PC-3 (cell line): Measurements from ENCODE around the gene OR5H2. TPM values are rescaled to one million over a fixed set of nuclear protein-coding genes. Genes with fewer than 3 reads are reported as not detected.

Experiments used
- ATAC-seq: fragments of 200-7000 bp; cut with Tn5 transposase; 2 replicates; pipeline ENCODE4 v1.9.1; 2020; ENCODE audit warnings: mild to moderate bottlenecking, moderate library complexity
- BruUV-seq: library from RNA; stranded (reverse); fragments of 400-500 nt; replicated peaks from 2 replicates; lab custom pipeline; 2021; lab: Mats Ljungman, UMichigan
- CTCF ChIA-PET: fragments of 300-600 bp; sonication (Branson Sonifier 250); formaldehyde crosslinking; loops from one replicate; lab custom pipeline; 2022; ENCODE audit warnings: antibody characterized with exemption; lab: Charles Lee
- POLR2A ChIA-PET: fragments of 300-600 bp; sonication (Branson Sonifier 250); formaldehyde crosslinking; loops from one replicate; lab custom pipeline; 2022; ENCODE audit warnings: antibody characterized with exemption; ENCODE audit not compliant: unreplicated experiment; lab: Charles Lee
- DNase-seq: peaks from one replicate; pipeline ENCODE4 v3.0.0-alpha.2; 2015
- H2AFZ ChIP-seq: fragments of 300-600 bp; sonication (generic); 2 replicates; pipeline ENCODE4 v1.6.0; 2016; ENCODE audit warnings: antibody characterized with exemption, low read length
- H3F3A ChIP-seq: fragments of 300-600 bp; sonication (generic); one replicate; pipeline ENCODE4 v1.6.0; 2017; ENCODE audit warnings: antibody characterized with exemption, low read length, control low read depth, mild to moderate bottlenecking; ENCODE audit not compliant: unreplicated experiment
- H3K27ac ChIP-seq: fragments of 300-600 bp; sonication (generic); 2 replicates; pipeline ENCODE4 v1.5.1; 2016; ENCODE audit warnings: mild to moderate bottlenecking, low read length
- H3K27me3 ChIP-seq: fragments of 300-600 bp; sonication (generic); 2 replicates; pipeline ENCODE4 v1.6.1; 2016; ENCODE audit warnings: low read length, mixed read lengths
- H3K36me3 ChIP-seq: fragments of 300-600 bp; sonication (generic); 2 replicates; pipeline ENCODE4 v1.6.1; 2016; ENCODE audit warnings: low read depth, mixed run types, low read length, mixed read lengths
- H3K4me1 ChIP-seq: fragments of 300-600 bp; sonication (generic); 2 replicates; pipeline ENCODE4 v1.5.1; 2016; ENCODE audit warnings: low read length; ENCODE audit not compliant: insufficient read depth
- H3K4me2 ChIP-seq: fragments of 300-600 bp; sonication (generic); 2 replicates; pipeline ENCODE4 v1.6.0; 2016; ENCODE audit warnings: low read length
- H3K4me3 ChIP-seq: fragments of 300-600 bp; sonication (generic); 2 replicates; pipeline ENCODE4 v1.5.1; 2016; ENCODE audit warnings: mild to moderate bottlenecking, low read length, mixed read lengths
- H3K79me2 ChIP-seq: fragments of 300-600 bp; sonication (generic); 2 replicates; pipeline ENCODE4 v1.6.1; 2017; ENCODE audit warnings: low read length, mixed read lengths
- H3K9ac ChIP-seq: fragments of 300-600 bp; sonication (generic); 2 replicates; pipeline ENCODE4 v1.6.0; 2016; ENCODE audit warnings: mild to moderate bottlenecking, low read length
- H3K9me2 ChIP-seq: fragments of 300-600 bp; sonication (generic); replicated peaks from 2 replicates; pipeline ENCODE4 v1.6.1; 2016; ENCODE audit warnings: mixed run types, low read length, mixed read lengths
- H3K9me3 ChIP-seq: fragments of 300-600 bp; sonication (generic); 2 replicates; pipeline ENCODE4 v1.6.1; 2016; ENCODE audit warnings: low read length, mixed read lengths
- H4K20me1 ChIP-seq: fragments of 300-600 bp; sonication (generic); 2 replicates; pipeline ENCODE4 v1.6.1; 2016; ENCODE audit warnings: low read length, mixed read lengths
- EZH2 ChIP-seq: fragments of 300-600 bp; sonication (generic); IDR thresholded peaks from one replicate; pipeline ENCODE4 v1.6.1; 2017; ENCODE audit warnings: antibody characterized with exemption, mild to moderate bottlenecking, low read length; ENCODE audit not compliant: unreplicated experiment
- EZH2phosphoT487 ChIP-seq: fragments of 300-600 bp; sonication (generic); IDR thresholded peaks from 2 replicates; pipeline ENCODE4 v1.6.1; 2018; ENCODE audit warnings: mild to moderate bottlenecking, antibody characterized with exemption, low read length, borderline replicate concordance
- intact Hi-C: fragments of 100-400 bp; cut with micrococcal nuclease; formaldehyde crosslinking; loops from 2 replicates; pipeline ENCODE4 v1.9.0; 2023
- total RNA-seq: library from RNA; depleted of rRNA; stranded (reverse); fragments of >200 nt; gene quantifications from 2 replicates; pipeline ENCODE4 v1.2.3, GENCODE V29; 2014; rRNA removed
- TF ChIP-seq, protein P1 (sequence below): fragments of 300-600 bp; sonication (generic); conservative IDR thresholded peaks from 2 replicates; pipeline ENCODE4 v1.5.1; 2017; ENCODE audit warnings: antibody characterized with exemption, low read depth, mild to moderate bottlenecking, low read length

The OR5H2 gene
- total RNA-seq, 1 experiment from 2014 or later, result not detected

DNA sequence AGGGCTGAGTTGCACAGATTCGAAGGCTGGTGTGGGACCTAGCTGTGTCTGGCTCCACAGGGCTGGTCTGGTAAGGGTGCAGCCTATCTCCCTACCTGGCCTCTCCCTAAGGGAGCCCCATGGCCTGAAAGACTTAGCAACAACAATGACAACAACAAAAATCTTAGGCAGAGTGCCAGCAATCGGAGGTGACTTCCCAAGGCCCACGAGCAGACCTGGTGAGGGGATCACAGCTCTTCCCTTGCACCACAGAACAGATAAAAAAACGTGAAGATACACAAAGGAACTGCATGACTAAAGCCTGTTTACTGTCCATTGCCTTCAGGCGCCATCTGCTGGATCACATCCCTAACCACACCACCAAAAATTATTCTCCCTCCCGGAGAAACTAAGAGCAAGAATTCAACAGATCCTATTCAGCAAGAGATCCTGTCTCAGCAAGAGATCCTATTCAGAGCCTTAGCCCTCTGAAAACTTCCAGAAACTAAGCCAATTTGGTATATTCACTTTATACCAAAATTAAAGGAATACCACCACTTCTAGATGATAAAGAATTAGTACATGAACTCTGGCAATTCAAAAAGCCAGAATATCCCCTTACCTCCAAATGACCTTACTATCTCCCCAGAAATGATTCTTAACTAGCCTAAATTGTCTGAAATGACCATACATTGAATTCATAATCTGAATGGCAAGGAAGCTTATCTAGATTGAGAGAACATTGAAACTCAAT lies 47.3 kb downstream of the OR5H2 start:
- POLR2A ChIA-PET, result no interaction called here

DNA sequence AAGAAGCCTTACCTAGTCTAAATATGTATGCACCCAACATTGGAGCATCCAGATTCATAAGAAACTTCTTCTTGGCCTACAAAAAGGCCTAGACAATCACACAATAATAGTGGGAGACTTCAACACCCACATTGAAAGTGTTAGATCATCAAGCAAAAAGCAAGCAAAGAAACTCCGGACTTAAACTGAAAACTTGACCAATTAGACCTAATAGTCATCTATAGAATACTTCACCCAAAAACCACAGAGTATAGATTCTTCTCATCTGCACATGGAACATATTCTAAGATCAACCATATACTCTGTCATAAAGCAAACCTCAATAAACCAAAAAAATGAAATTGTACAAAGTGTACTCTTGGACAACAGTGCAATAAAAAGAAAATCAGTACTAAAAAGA lies 49.0 kb downstream of the OR5H2 start:
- TF ChIP-seq, protein P1, sequence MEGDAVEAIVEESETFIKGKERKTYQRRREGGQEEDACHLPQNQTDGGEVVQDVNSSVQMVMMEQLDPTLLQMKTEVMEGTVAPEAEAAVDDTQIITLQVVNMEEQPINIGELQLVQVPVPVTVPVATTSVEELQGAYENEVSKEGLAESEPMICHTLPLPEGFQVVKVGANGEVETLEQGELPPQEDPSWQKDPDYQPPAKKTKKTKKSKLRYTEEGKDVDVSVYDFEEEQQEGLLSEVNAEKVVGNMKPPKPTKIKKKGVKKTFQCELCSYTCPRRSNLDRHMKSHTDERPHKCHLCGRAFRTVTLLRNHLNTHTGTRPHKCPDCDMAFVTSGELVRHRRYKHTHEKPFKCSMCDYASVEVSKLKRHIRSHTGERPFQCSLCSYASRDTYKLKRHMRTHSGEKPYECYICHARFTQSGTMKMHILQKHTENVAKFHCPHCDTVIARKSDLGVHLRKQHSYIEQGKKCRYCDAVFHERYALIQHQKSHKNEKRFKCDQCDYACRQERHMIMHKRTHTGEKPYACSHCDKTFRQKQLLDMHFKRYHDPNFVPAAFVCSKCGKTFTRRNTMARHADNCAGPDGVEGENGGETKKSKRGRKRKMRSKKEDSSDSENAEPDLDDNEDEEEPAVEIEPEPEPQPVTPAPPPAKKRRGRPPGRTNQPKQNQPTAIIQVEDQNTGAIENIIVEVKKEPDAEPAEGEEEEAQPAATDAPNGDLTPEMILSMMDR, result no peak
- TF ChIP-seq EZH2phosphoT487 (no peak), EZH2 (no peak)
- CTCF ChIA-PET, result no interaction called here
- Histone ChIP-seq H3K4me1 (no peaks in the 10 kb centered on the region), H3K4me3 (no peak overlapping the region), H3K9ac (no peak overlapping the region), H3K27me3 (peaks cover 48% of the 10 kb centered on the region), H3K4me2 (no peak overlapping the region), H3K27ac (no peak overlapping the region), H3K9me3 (no peaks in the 10 kb centered on the region), H3F3A (no peaks in the 10 kb centered on the region), H2AFZ (no peak overlapping the region), H4K20me1 (no peaks in the 10 kb centered on the region), H3K9me2 (no peaks in the 10 kb centered on the region), H3K36me3 (no peaks in the 10 kb centered on the region), H3K79me2 (no peaks in the 10 kb centered on the region)
- no peak for DNase-seq
- intact Hi-C loops, result no loop called here
- no TSS peak for BruUV-seq
- ATAC-seq, result no peak
- POLR2A ChIA-PET, result no interaction called here

More for the DNA sequence above, 47.3 kb downstream of the OR5H2 start:
- no TSS peak for BruUV-seq
- no peak overlapping the region for H3K4me2 ChIP-seq
- ATAC-seq (peak; percentile 78), DNase-seq (peak; percentile 73)
- CTCF ChIA-PET, result interaction anchor here (0.5 to 0.8 kb wide), 3 partner anchors 24 to 294 kb away, joined by 3 read pairs; no protein-coding TSS in a partner anchor
- no peaks in the 10 kb centered on the region for H3K9me2 ChIP-seq
- H3K9me3 ChIP-seq, result no peaks in the 10 kb centered on the region
- peaks cover 42% of the 10 kb centered on the region for H3K27me3 ChIP-seq
- H3K79me2 ChIP-seq, result no peaks in the 10 kb centered on the region
- H2AFZ ChIP-seq, result peak overlapping the region; percentile 32; the same call in 1 of the 2 replicates
- no peaks in the 10 kb centered on the region for H3F3A ChIP-seq
- no peak overlapping the region for H3K9ac ChIP-seq
- H3K36me3 ChIP-seq, result no peaks in the 10 kb centered on the region
- intact Hi-C loops, result loop anchor here (1.0 to 10.0 kb wide), 4 partner anchors 141 to 535 kb away; no protein-coding TSS in a partner anchor
- no peaks in the 10 kb centered on the region for H4K20me1 ChIP-seq
- H3K4me3 ChIP-seq, result no peak overlapping the region
- TF ChIP-seq, protein P1, result peak; percentile 87
- no peak for TF ChIP-seq EZH2
- H3K27ac ChIP-seq, result no peak overlapping the region
- H3K4me1 ChIP-seq, result 0 out of 2 replicates have a peak, but pooled peaks cover 4% of the 10 kb centered on the region

Other genes with a start within 250 kb of the OR5H2 start
- not detected in 2 replicates for gene GABRR3, start 247.2 kb upstream of the OR5H2 start, total RNA-seq
- not detected in 2 replicates for gene OR5AC2, start 195.3 kb upstream of the OR5H2 start, total RNA-seq
- not detected in 2 replicates for gene OR5H1, start 151.8 kb upstream of the OR5H2 start, total RNA-seq
- gene OR5H14, start 135.0 kb upstream of the OR5H2 start, total RNA-seq, result not detected in 2 replicates
- not detected in 2 replicates for gene OR5H15, start 115.8 kb upstream of the OR5H2 start, total RNA-seq
- gene OR5H6, start 18.3 kb upstream of the OR5H2 start, total RNA-seq, result not detected in 2 replicates
- gene OR5K4, start 71.3 kb downstream of the OR5H2 start, total RNA-seq, result not detected in 2 replicates
- gene OR5K3, start 108.2 kb downstream of the OR5H2 start, total RNA-seq, result not detected in 2 replicates
- not detected in 2 replicates for gene OR5K1, start 180.7 kb downstream of the OR5H2 start, total RNA-seq
- not detected in 2 replicates for gene OR5K2, start 215.2 kb downstream of the OR5H2 start, total RNA-seq
- gene CLDND1, start 240.4 kb downstream of the OR5H2 start, total RNA-seq, result 76.4 and 81.1 TPM in 2 replicates
- not detected in 2 replicates for gene GPR15, start 249.5 kb downstream of the OR5H2 start, total RNA-seq